HG02870 (cell line): ENCODE data around the gene BTBD2.
"Not testable (repeated sequence)": the region's sequence is repeated elsewhere in the genome, so short reads cannot be mapped to it uniquely, and the experiment has no call there.

Experiments used
- ATAC-seq: cut with Tn5 transposase; IDR thresholded peaks from one replicate; pipeline ENCODE4 v1.9.1; 2021; ENCODE audit warnings: mild to moderate bottlenecking, moderate library complexity; ENCODE audit not compliant: unreplicated experiment

BTBD2 gene

GRCh38 chr19:2040647-2041432 is 25.3 kb upstream of the BTBD2 start:
- ATAC-seq, result no peak

GRCh38 chr19:2039959-2040646 is 24.6 kb upstream of the BTBD2 start:
- ATAC-seq, result no peak

- ATAC-seq, result no peak
Observed at GRCh38 chr19:2039089-2039958, 23.8 kb upstream of the BTBD2 start.

GRCh38 chr19:2038284-2039088 is 23.0 kb upstream of the BTBD2 start:
- ATAC-seq, result no peak

GRCh38 chr19:2037651-2038255 is 22.2 kb upstream of the BTBD2 start:
- no peak for ATAC-seq

- no peak for ATAC-seq
Observed at GRCh38 chr19:2036424-2036823, 20.9 kb upstream of the BTBD2 start.

GRCh38 chr19:2035590-2035991 is 20.1 kb upstream of the BTBD2 start:
- ATAC-seq, result no peak

GRCh38 chr19:2034729-2035589 is 19.4 kb upstream of the BTBD2 start:
- no peak for ATAC-seq

- not testable (repeated sequence) for ATAC-seq
Observed at GRCh38 chr19:2034253-2034652, 18.7 kb upstream of the BTBD2 start.

- no peak for ATAC-seq
Observed at GRCh38 chr19:2033825-2034159, 18.3 kb upstream of the BTBD2 start.

GRCh38 chr19:2033115-2033824 is 17.8 kb upstream of the BTBD2 start:
- no peak for ATAC-seq

- ATAC-seq, result no peak
Observed at GRCh38 chr19:2032296-2032941, 16.9 kb upstream of the BTBD2 start.

- ATAC-seq, result no peak
Observed at GRCh38 chr19:2027361-2027760, 11.8 kb upstream of the BTBD2 start.

- no peak for ATAC-seq
Observed at GRCh38 chr19:2026770-2027169, 11.3 kb upstream of the BTBD2 start.

GRCh38 chr19:2022289-2022688 is 6.8 kb upstream of the BTBD2 start:
- no peak for ATAC-seq

- ATAC-seq, result no peak
Observed at GRCh38 chr19:2021453-2022140, 6.1 kb upstream of the BTBD2 start.

GRCh38 chr19:2018752-2019151 is 3.2 kb upstream of the BTBD2 start:
- no peak for ATAC-seq
